ENCODE data around the gene KLHL14. TPM values are rescaled to one million over a fixed set of nuclear protein-coding genes. Genes with fewer than 3 reads are reported as not detected.

KLHL14 gene
- not detected for total RNA-seq
- polyA plus RNA-seq = under 1 TPM in 1 of 3 donors, not detected in 2; 0.01 TPM
- long read RNA-seq, donor 1 = 0 reads
- long read RNA-seq, donor 2 = 0 reads

- Histone ChIP-seq H3K27me3 (ENCODE audit: insufficient read depth in 3 of 3, low read length in 2 of 3) (peaks cover 5 to 56% (median 17%) of the 10 kb centered on the region in 3 donors), H3K36me3 (ENCODE audit: insufficient read depth in 1 of 2, low read depth in 1 of 2) (no peaks in the 10 kb centered on the region), H3K4me1 (no peaks in the 10 kb centered on the region), H3K4me3 (peak within 1 kb of the TSS; percentile 60), H3K27ac (no peak within 1 kb of the TSS), H3K9me3 (no peaks in the 10 kb centered on the region)
- intact Hi-C loops (cut with DNase I) = no loop called here
- no peak for TF ChIP-seq CTCF (IDR thresholded peaks at IDR 0.05)
- ATAC-seq (no peak), DNase-seq (no peak)
- WGBS, 3 donors = 31 to 45% (median 32%) methylated on average over 17 of the region's 17 CpGs
These were observed at the start of gene KLHL14 for GRCh38 chr18:32772581-32773381. TSS of gene KLHL14 (minus strand) at chr18:32773023. CDS start at chr18:32770591, 2,432 bp downstream.

GRCh38 chr18:32822197-32822596 is 49.4 kb upstream of the KLHL14 start:
- intact Hi-C loops (cut with DNase I) = no loop called here
- ATAC-seq = peak in 1 of 4 donors; percentile 9
- WGBS, 3 donors = 88 to 95% (median 92%) methylated on average over 16 of the region's 16 CpGs

GRCh38 chr18:32815881-32816280 is 43.1 kb upstream of the KLHL14 start:
- TF ChIP-seq CTCF (IDR thresholded peaks at IDR 0.05) = no peak
- H3K4me1 ChIP-seq = no peaks in the 10 kb centered on the region
- DNase-seq = no peak
- 66 to 74% (median 69%) methylated on average over 3 of the region's 3 CpGs for WGBS, 3 donors
- H3K27ac ChIP-seq = no peak overlapping the region
- intact Hi-C loops (cut with DNase I) = no loop called here
- no peaks in the 10 kb centered on the region for H3K9me3 ChIP-seq
- H3K27me3 ChIP-seq (ENCODE audit: insufficient read depth in 3 of 3, low read length in 2 of 3) = no peaks in the 10 kb centered on the region
- H3K4me3 ChIP-seq = no peak overlapping the region
- no peak for ATAC-seq
- no peaks in the 10 kb centered on the region for H3K36me3 ChIP-seq (ENCODE audit: insufficient read depth in 1 of 2, low read depth in 1 of 2)

More at GRCh38 chr18:32822197-32822596, 49.4 kb upstream of the KLHL14 start:
- Histone ChIP-seq H3K27me3 (ENCODE audit: insufficient read depth in 3 of 3, low read length in 2 of 3) (no peaks in the 10 kb centered on the region), H3K4me3 (no peak overlapping the region), H3K27ac (no peak overlapping the region), H3K36me3 (ENCODE audit: insufficient read depth in 1 of 2, low read depth in 1 of 2) (no peaks in the 10 kb centered on the region), H3K4me1 (no peaks in the 10 kb centered on the region), H3K9me3 (no peaks in the 10 kb centered on the region)
- no peak for TF ChIP-seq CTCF (IDR thresholded peaks at IDR 0.05)
- DNase-seq = no peak

GRCh38 chr18:32812342-32812741 is 39.5 kb upstream of the KLHL14 start:
- Histone ChIP-seq H3K36me3 (ENCODE audit: insufficient read depth in 1 of 2, low read depth in 1 of 2) (no peaks in the 10 kb centered on the region), H3K27ac (no peak overlapping the region), H3K27me3 (ENCODE audit: insufficient read depth in 3 of 3, low read length in 2 of 3) (no peaks in the 10 kb centered on the region), H3K9me3 (no peaks in the 10 kb centered on the region), H3K4me3 (no peak overlapping the region), H3K4me1 (no peaks in the 10 kb centered on the region)
- 33 to 79% (median 73%) methylated on average over 3 of the region's 3 CpGs for WGBS, 3 donors
- TF ChIP-seq CTCF (IDR thresholded peaks at IDR 0.05) = no peak
- no peak for ATAC-seq
- intact Hi-C loops (cut with DNase I) = no loop called here
- no peak for DNase-seq
